ENCODE results near the gene IFITM10. TPM values are rescaled to one million over a fixed set of nuclear protein-coding genes. Genes with fewer than 3 reads are reported as not detected.

Gene IFITM10
- total and polyA plus RNA-seq, 2 donors from 2014 or later = 2.3 to 6.4 TPM

DNA sequence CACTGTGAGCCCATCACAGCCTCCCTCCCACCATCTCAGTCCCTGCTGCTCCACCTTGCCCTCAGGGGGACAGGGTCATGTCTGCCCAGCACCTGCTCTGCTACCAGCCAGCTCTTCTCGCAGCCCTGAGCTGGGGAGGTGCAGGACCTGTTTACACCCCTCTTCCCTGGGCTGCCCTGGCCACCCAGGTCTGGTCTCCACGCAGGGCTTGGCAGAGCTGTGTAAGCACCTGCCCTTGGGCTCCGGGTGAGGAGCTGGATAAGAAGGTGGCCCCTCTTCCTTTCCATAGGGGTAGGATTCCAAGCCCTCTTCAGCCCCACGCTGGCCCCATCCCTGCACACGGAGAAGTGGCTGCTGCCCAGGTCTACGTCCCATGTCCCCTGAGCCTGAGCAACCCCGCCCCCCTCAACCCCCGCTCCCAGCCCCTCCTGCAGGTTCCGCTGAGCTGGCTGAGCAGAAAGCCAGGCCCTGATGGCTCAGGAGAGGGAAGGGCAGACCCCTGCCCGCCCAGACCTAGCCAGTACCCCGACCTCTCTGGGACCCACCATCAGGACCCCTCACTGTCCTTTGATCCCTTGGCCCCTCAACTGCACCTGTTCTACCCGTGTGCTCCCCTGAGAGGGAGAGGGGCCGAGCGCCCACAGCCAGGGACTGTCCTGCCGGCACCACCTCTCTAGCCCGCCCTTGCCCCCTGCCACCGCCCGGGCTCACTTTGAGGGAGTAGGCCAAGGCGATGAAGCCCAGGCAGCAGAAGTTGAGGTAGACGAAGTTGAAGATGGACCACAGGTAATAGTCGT is 3.2 kb downstream of the IFITM10 start:
- FAIRE-seq (no peak), DNase-seq (peak in 1 of 5 donors; percentile 36)
- peaks cover 2% of the 10 kb centered on the region for H3K27me3 ChIP-seq (ENCODE audit: control insufficient read depth, insufficient read depth, low read length)
- H3K4me1 ChIP-seq (ENCODE audit: control insufficient read depth in 2 of 3, insufficient read depth in 2 of 3, low read depth in 1 of 3, low read length in 3 of 3) = peaks cover 0 to 43% (median 4%) of the 10 kb centered on the region in 3 donors
- H3K27ac ChIP-seq (ENCODE audit: low read depth in 2 of 2, low read length in 2 of 2) = peak overlapping the region; percentile 36 to 43
- H3K4me3 ChIP-seq (ENCODE audit: low read length in 3 of 3) = peak overlapping the region in 1 of 3 donors; percentile 29
- H3K36me3 ChIP-seq (ENCODE audit: control insufficient read depth in 2 of 3, insufficient read depth in 3 of 3, low read length in 3 of 3) = peaks cover 2 to 5% (median 5%) of the 10 kb centered on the region in 3 donors
- intact Hi-C loops (cut with DNase I) = no loop called here
- H3K9ac ChIP-seq (ENCODE audit: low read length in 3 of 3) = no peak overlapping the region
- H3K9me3 ChIP-seq (ENCODE audit: control insufficient read depth in 2 of 3, insufficient read depth in 1 of 3, low read length in 3 of 3) = peaks cover 0 to 2% (median 0%) of the 10 kb centered on the region in 3 donors
- TF ChIP-seq, protein P1, sequence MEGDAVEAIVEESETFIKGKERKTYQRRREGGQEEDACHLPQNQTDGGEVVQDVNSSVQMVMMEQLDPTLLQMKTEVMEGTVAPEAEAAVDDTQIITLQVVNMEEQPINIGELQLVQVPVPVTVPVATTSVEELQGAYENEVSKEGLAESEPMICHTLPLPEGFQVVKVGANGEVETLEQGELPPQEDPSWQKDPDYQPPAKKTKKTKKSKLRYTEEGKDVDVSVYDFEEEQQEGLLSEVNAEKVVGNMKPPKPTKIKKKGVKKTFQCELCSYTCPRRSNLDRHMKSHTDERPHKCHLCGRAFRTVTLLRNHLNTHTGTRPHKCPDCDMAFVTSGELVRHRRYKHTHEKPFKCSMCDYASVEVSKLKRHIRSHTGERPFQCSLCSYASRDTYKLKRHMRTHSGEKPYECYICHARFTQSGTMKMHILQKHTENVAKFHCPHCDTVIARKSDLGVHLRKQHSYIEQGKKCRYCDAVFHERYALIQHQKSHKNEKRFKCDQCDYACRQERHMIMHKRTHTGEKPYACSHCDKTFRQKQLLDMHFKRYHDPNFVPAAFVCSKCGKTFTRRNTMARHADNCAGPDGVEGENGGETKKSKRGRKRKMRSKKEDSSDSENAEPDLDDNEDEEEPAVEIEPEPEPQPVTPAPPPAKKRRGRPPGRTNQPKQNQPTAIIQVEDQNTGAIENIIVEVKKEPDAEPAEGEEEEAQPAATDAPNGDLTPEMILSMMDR (IDR thresholded peaks at IDR 0.05; ENCODE audit: borderline replicate concordance, extremely low read depth, insufficient read depth) = no peak

DNA sequence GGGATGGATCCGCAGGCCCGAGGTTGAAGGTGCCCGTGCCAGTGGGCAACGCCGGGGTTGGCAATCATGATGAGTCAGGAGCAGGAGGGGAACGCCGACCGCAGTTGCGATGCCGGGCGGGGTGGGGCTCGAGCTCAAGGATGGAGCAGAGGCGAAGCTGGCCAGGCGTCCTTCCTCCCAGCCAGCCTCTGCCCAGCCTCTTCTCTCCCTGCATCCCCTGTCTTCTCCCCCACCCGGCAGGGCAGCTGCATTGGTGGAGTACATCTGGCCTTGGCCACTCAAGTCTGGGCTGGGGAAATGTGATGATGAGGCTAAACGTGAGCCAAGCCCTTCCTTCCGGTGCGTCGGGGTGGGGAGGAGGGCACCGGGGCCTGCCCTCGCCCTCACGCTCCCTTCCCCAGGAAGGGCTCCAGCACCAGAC is 3.9 kb downstream of the IFITM10 start:
- Histone ChIP-seq H3K4me3 (ENCODE audit: low read length in 3 of 3) (no peak overlapping the region), H3K4me1 (ENCODE audit: control insufficient read depth in 2 of 3, insufficient read depth in 2 of 3, low read depth in 1 of 3, low read length in 3 of 3) (peaks cover 0 to 40% (median 4%) of the 10 kb centered on the region in 3 donors), H3K9ac (ENCODE audit: low read length in 3 of 3) (no peak overlapping the region), H3K27me3 (ENCODE audit: control insufficient read depth, insufficient read depth, low read length) (peaks cover 2% of the 10 kb centered on the region), H3K27ac (ENCODE audit: low read depth in 2 of 2, low read length in 2 of 2) (peak overlapping the region; percentile 10 to 43), H3K9me3 (ENCODE audit: control insufficient read depth in 2 of 3, insufficient read depth in 1 of 3, low read length in 3 of 3) (peaks cover 0 to 2% (median 0%) of the 10 kb centered on the region in 3 donors), H3K36me3 (ENCODE audit: control insufficient read depth in 2 of 3, insufficient read depth in 3 of 3, low read length in 3 of 3) (peaks cover 2 to 5% (median 2%) of the 10 kb centered on the region in 3 donors)
- no peak for FAIRE-seq
- TF ChIP-seq, protein P1 (IDR thresholded peaks at IDR 0.05; ENCODE audit: borderline replicate concordance, extremely low read depth, insufficient read depth) = no peak
- intact Hi-C loops (cut with DNase I) = no loop called here
- DNase-seq = no peak

DNA sequence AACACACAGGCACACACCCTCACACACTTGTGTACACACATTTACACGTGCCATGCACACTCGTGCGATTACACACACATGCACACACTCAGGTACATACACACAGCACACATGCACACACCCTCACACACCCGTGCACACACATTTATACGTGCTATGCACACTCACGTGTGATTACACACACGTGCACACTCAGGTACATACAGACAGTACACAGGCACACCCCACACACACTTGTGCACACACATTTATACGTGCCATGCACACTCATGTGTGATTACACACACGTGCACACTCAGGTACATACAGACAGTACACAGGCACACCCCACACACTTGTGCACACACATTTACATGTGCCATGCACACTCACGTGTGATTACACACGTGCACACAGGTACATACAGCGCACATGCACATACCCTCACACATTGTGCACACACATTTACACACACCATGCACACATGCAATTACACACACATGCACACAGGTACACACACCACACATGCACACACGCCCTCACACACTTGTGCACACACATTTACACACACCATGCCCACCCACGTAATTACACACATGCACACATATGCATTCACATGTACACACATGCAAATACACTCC is 4.6 kb downstream of the IFITM10 start:
- Histone ChIP-seq H3K36me3 (ENCODE audit: control insufficient read depth in 2 of 3, insufficient read depth in 3 of 3, low read length in 3 of 3) (peaks cover 0 to 5% (median 2%) of the 10 kb centered on the region in 3 donors), H3K9ac (ENCODE audit: low read length in 3 of 3) (peak overlapping the region in 1 of 3 donors; percentile 28), H3K4me3 (ENCODE audit: low read length in 3 of 3) (no peak overlapping the region), H3K4me1 (ENCODE audit: control insufficient read depth in 2 of 3, insufficient read depth in 2 of 3, low read depth in 1 of 3, low read length in 3 of 3) (peaks cover 0 to 34% (median 4%) of the 10 kb centered on the region in 3 donors), H3K27ac (ENCODE audit: low read depth in 2 of 2, low read length in 2 of 2) (peak overlapping the region; percentile 65 to 80), H3K9me3 (ENCODE audit: control insufficient read depth in 2 of 3, insufficient read depth in 1 of 3, low read length in 3 of 3) (peaks cover 0 to 2% (median 0%) of the 10 kb centered on the region in 3 donors), H3K27me3 (ENCODE audit: control insufficient read depth, insufficient read depth, low read length) (peaks cover 2% of the 10 kb centered on the region)
- DNase-seq (no peak), FAIRE-seq (no peak)
- TF ChIP-seq, protein P1 (IDR thresholded peaks at IDR 0.05; ENCODE audit: borderline replicate concordance, extremely low read depth, insufficient read depth) = no peak
- intact Hi-C loops (cut with DNase I) = no loop called here

Data from kidney (tissue), 14 donors.